ENCODE measurements around the gene HIPK2.

- TF ChIP-seq CTCF (IDR thresholded peaks at IDR 0.05; ENCODE audit: poor library complexity) (no peak), EZH2 (IDR thresholded peaks at IDR 0.05; ENCODE audit: borderline replicate concordance) (no peak)
These were observed 116.8 kb downstream of the HIPK2 start for GRCh38 chr7:139661043-139661440.

Measured in hepatocyte (in vitro differentiated cells).